GM19099 (cell line): ENCODE results near the gene CPNE4.

Source experiments
- POLR2A ChIP-seq: IDR thresholded peaks from 3 replicates; pipeline ENCODE4 v1.6.1; 2011; ENCODE audit warnings: low read depth; ENCODE audit not compliant: insufficient read length; ENCODE audit errors: extremely low read depth

The CPNE4 gene

DNA sequence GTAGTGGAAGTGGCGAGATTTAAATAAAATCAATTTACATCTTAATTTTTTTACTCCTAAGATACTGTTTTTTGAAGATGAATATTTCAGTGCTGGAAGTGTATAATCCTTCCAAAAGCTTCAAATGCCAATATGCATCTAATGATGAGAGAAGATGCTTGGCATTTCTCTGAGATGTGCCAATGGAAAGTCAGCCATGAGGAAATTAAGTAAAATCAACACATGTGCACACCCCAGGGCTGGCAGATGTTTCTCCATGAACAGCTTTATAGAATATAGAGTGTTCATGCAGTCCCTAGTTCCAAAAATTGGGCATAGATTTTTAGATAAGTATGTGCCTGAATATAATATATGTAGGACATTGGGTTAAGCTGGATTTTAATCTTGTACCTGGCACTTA, 90.1 kb downstream of the CPNE4 start:
- no peak for TF ChIP-seq POLR2A

DNA sequence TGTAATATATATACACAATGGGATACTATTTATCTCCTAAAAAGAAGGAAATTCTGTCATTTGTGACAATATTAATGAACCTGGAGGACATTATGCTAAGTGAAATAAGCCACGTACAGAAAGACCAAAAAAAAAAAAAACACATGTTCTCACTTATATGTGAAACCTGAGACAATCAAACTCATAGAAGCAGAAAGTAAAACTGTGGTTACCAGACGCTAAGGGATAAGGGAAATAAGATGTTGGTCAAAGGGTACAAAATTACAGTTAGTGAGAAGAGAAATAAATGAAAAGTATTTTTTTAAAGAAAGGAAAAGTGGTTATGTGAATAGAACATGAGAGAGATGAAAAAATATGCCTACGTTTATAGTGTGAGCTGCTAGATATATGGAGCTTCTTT, 101.1 kb downstream of the CPNE4 start:
- TF ChIP-seq POLR2A = no peak

DNA sequence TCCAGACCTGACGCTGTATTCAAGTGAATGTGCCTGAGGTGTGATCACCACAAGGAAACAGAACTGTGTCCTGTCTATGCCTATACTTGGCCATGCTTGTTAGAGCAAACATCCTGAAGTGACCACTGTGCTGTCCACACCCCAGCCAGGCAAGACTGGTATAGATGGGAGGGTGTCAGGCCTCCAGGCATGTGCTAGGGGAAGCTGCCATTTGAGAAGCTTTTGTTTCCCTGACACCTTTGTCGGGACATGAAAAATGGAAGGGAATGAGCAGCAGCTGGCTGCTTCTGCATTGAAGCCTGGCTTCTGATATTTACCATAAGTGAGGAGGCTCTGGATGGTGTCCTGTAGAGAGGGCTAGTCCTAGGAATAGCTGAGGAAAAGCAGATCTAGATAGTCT, 106.2 kb downstream of the CPNE4 start:
- no peak for TF ChIP-seq POLR2A

- no peak for TF ChIP-seq POLR2A
Observed at GRCh38 chr3:131925571-131925970, 109.2 kb downstream of the CPNE4 start.

GRCh38 chr3:131922356-131922755, 112.5 kb downstream of the CPNE4 start:
- no peak for TF ChIP-seq POLR2A

- TF ChIP-seq POLR2A = no peak
Observed at GRCh38 chr3:131917006-131917405, 117.8 kb downstream of the CPNE4 start.

DNA sequence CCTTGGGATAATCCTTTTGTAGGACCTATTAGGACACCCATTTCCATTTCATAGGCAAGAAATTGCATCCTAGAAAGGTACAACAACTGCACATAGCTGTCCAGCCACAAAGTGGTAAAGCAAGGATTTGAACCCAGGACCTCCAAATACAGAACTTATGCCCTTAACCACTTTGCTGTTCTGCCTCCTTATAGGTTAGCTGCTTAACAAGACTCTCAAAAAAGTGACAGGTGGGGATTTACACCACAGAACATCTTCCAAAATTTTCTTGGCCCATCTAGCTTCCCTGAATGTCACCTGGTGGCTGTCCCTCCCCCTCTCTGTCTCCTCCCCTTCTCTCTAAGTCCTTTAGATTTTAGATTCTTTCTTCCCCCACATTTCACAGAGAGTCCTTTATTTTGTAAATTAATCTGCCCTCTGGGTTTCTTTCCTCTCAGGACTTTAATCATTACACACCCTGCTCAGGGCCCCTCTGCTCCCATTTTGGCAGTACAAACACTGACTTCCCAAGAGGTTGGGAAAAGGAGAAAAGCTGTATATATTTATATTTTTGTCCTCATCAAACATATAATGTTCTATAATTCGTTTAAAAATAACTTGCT, 120.6 kb downstream of the CPNE4 start:
- TF ChIP-seq POLR2A = no peak

GRCh38 chr3:131912255-131912654, 122.6 kb downstream of the CPNE4 start:
- no peak for TF ChIP-seq POLR2A

GRCh38 chr3:131907796-131908195, 127.0 kb downstream of the CPNE4 start:
- TF ChIP-seq POLR2A = no peak

- TF ChIP-seq POLR2A = no peak
Observed at GRCh38 chr3:131903988-131904415, 130.8 kb downstream of the CPNE4 start.

- TF ChIP-seq POLR2A = no peak
Observed at GRCh38 chr3:131901686-131902085, 133.1 kb downstream of the CPNE4 start.

- TF ChIP-seq POLR2A = no peak
Observed at GRCh38 chr3:131900891-131901290, 133.9 kb downstream of the CPNE4 start.

- TF ChIP-seq POLR2A = no peak
Observed at GRCh38 chr3:131899021-131899420, 135.8 kb downstream of the CPNE4 start.

DNA sequence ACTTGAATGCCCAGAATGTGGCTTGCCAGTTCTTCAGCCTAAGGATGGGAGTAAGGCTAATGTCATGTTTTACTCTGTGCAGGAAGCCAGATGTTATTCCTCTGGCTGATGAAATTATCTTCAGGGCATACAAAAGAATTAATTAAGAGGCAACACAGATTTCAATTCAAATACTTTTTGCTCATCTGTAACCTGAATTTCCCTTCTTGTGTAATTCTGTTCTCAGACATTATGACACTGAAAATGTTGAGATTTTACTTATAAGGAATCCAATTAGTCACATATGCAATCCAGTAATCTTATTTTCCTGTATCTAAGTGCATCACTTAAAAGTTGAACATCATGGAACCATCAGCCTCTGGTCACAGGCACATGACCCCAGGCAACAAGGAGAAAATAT, 136.5 kb downstream of the CPNE4 start:
- no peak for TF ChIP-seq POLR2A

DNA sequence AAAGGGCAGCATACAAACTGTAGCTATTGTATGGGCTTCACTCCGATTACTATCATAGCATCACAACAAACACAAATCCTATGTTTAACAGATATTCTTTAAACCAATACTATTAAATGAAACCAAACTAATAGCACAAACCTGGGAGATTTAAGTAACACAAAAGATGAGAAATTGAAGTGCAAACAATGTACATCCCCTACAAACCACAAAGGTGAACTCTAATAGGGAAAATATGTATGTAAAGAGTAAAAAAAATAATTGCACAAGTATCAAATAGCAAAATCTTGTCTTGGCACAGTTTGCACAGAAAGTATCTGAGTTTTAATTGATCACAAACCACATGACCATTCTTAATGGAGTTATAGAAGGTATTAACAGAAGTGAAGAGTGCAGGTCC, 138.5 kb downstream of the CPNE4 start:
- TF ChIP-seq POLR2A = no peak

- no peak for TF ChIP-seq POLR2A
Observed at GRCh38 chr3:131895766-131896165, 139.0 kb downstream of the CPNE4 start.

- TF ChIP-seq POLR2A = no peak
Observed at GRCh38 chr3:131892331-131892730, 142.5 kb downstream of the CPNE4 start.

GRCh38 chr3:131883711-131884407, 151.0 kb downstream of the CPNE4 start:
- TF ChIP-seq POLR2A = no peak

GRCh38 chr3:131883086-131883485, 151.7 kb downstream of the CPNE4 start:
- TF ChIP-seq POLR2A = no peak
